Measurements from ENCODE around the gene TRAF3IP3. TPM values are rescaled to one million over a fixed set of nuclear protein-coding genes. Genes with fewer than 3 reads are reported as not detected.
A peak's percentile ranks its signal among the peaks of the same experiment; 100 is the strongest.

Gene TRAF3IP3
- total and polyA plus RNA-seq, 4 donors, result 0.88 to 9.0 (median 2.7) TPM

GRCh38 chr1:209769171-209769904 lies 13.5 kb downstream of the TRAF3IP3 start:
- intact Hi-C loops (cut with DNase I), result no loop called here
- peak; percentile 88 for ATAC-seq (ENCODE audit: low FRiP score)
- Histone ChIP-seq H3K4me1 (ENCODE audit: control insufficient read depth in 1 of 2, insufficient read depth in 2 of 2, low read length in 2 of 2) (peaks cover 0 to 2% of the 10 kb centered on the region in 2 donors), H3K27me3 (ENCODE audit: control insufficient read depth in 1 of 2, insufficient read depth in 2 of 2, low read length in 1 of 2) (no peaks in the 10 kb centered on the region), H3K27ac (ENCODE audit: low read depth in 1 of 2, low read length in 2 of 2) (peak overlapping the region; percentile 78 to 97), H3K36me3 (ENCODE audit: control insufficient read depth in 1 of 2, insufficient read depth in 2 of 2, low read length in 1 of 2) (no peaks in the 10 kb centered on the region), H3K9me3 (ENCODE audit: control insufficient read depth, low read length) (no peaks in the 10 kb centered on the region), H3K4me3 (ENCODE audit: low read length in 2 of 2) (no peak overlapping the region)
- DNase-seq, result peak; percentile 85 to 91
- WGBS, 2 donors, result 3% methylated on average over 13 of the region's 13 CpGs

GRCh38 chr1:209769971-209770370 lies 14.1 kb downstream of the TRAF3IP3 start:
- intact Hi-C loops (cut with DNase I), result no loop called here
- H3K36me3 ChIP-seq (ENCODE audit: control insufficient read depth in 1 of 2, insufficient read depth in 2 of 2, low read length in 1 of 2), result no peaks in the 10 kb centered on the region

GRCh38 chr1:209770636-209771415 lies 15.0 kb downstream of the TRAF3IP3 start:
- DNase-seq, result no peak
- H3K27me3 ChIP-seq (ENCODE audit: control insufficient read depth in 1 of 2, insufficient read depth in 2 of 2, low read length in 1 of 2), result no peaks in the 10 kb centered on the region
- 93 to 95% methylated on average over 17 of the region's 17 CpGs for WGBS, 2 donors
- ATAC-seq (ENCODE audit: low FRiP score), result no peak
- intact Hi-C loops (cut with DNase I), result no loop called here
- no peaks in the 10 kb centered on the region for H3K36me3 ChIP-seq (ENCODE audit: control insufficient read depth in 1 of 2, insufficient read depth in 2 of 2, low read length in 1 of 2)
- H3K4me3 ChIP-seq (ENCODE audit: low read length in 2 of 2), result no peak overlapping the region
- H3K4me1 ChIP-seq (ENCODE audit: control insufficient read depth in 1 of 2, insufficient read depth in 2 of 2, low read length in 2 of 2), result peaks cover 0 to 2% of the 10 kb centered on the region in 2 donors
- H3K27ac ChIP-seq (ENCODE audit: low read depth in 1 of 2, low read length in 2 of 2), result no peak overlapping the region
- H3K9me3 ChIP-seq (ENCODE audit: control insufficient read depth, low read length), result no peaks in the 10 kb centered on the region

More at GRCh38 chr1:209769971-209770370, 14.1 kb downstream of the TRAF3IP3 start:
- ATAC-seq (ENCODE audit: low FRiP score) (peak; percentile 24), DNase-seq (no peak)
- 48 to 62% methylated on average over 7 of the region's 7 CpGs for WGBS, 2 donors
- peaks cover 0 to 2% of the 10 kb centered on the region in 2 donors for H3K4me1 ChIP-seq (ENCODE audit: control insufficient read depth in 1 of 2, insufficient read depth in 2 of 2, low read length in 2 of 2)
- no peaks in the 10 kb centered on the region for H3K9me3 ChIP-seq (ENCODE audit: control insufficient read depth, low read length)
- peak overlapping the region; percentile 78 to 97 for H3K27ac ChIP-seq (ENCODE audit: low read depth in 1 of 2, low read length in 2 of 2)
- H3K27me3 ChIP-seq (ENCODE audit: control insufficient read depth in 1 of 2, insufficient read depth in 2 of 2, low read length in 1 of 2), result no peaks in the 10 kb centered on the region
- no peak overlapping the region for H3K4me3 ChIP-seq (ENCODE audit: low read length in 2 of 2)

- H3K36me3 ChIP-seq (ENCODE audit: control insufficient read depth in 1 of 2, insufficient read depth in 2 of 2, low read length in 1 of 2), result no peaks in the 10 kb centered on the region
- no peaks in the 10 kb centered on the region for H3K9me3 ChIP-seq (ENCODE audit: control insufficient read depth, low read length)
- no peak for ATAC-seq (ENCODE audit: low FRiP score)
- no peak overlapping the region for H3K4me3 ChIP-seq (ENCODE audit: low read length in 2 of 2)
- peaks cover 0 to 2% of the 10 kb centered on the region in 2 donors for H3K4me1 ChIP-seq (ENCODE audit: control insufficient read depth in 1 of 2, insufficient read depth in 2 of 2, low read length in 2 of 2)
- DNase-seq, result no peak
- H3K27me3 ChIP-seq (ENCODE audit: control insufficient read depth in 1 of 2, insufficient read depth in 2 of 2, low read length in 1 of 2), result no peaks in the 10 kb centered on the region
- intact Hi-C loops (cut with DNase I), result no loop called here
- no peak overlapping the region for H3K27ac ChIP-seq (ENCODE audit: low read depth in 1 of 2, low read length in 2 of 2)
- 26 to 36% methylated on average over 6 of the region's 6 CpGs for WGBS, 2 donors
Observed at GRCh38 chr1:209772126-209772525, 16.3 kb downstream of the TRAF3IP3 start.

- Histone ChIP-seq H3K4me3 (ENCODE audit: low read length in 2 of 2) (no peak overlapping the region), H3K36me3 (ENCODE audit: control insufficient read depth in 1 of 2, insufficient read depth in 2 of 2, low read length in 1 of 2) (no peaks in the 10 kb centered on the region), H3K4me1 (ENCODE audit: control insufficient read depth in 1 of 2, insufficient read depth in 2 of 2, low read length in 2 of 2) (peaks cover 0 to 2% of the 10 kb centered on the region in 2 donors), H3K27me3 (ENCODE audit: control insufficient read depth in 1 of 2, insufficient read depth in 2 of 2, low read length in 1 of 2) (no peaks in the 10 kb centered on the region), H3K9me3 (ENCODE audit: control insufficient read depth, low read length) (no peaks in the 10 kb centered on the region), H3K27ac (ENCODE audit: low read depth in 1 of 2, low read length in 2 of 2) (no peak overlapping the region)
- ATAC-seq (ENCODE audit: low FRiP score) (no peak), DNase-seq (no peak)
- WGBS, 2 donors, result 88 to 100% methylated on average over 1 of the region's 1 CpG
- intact Hi-C loops (cut with DNase I), result no loop called here
Observed at GRCh38 chr1:209774592-209774991, 18.7 kb downstream of the TRAF3IP3 start.

GRCh38 chr1:209775678-209776077 lies 19.8 kb downstream of the TRAF3IP3 start:
- WGBS, 2 donors, result 57 to 64% methylated on average over 2 of the region's 2 CpGs
- intact Hi-C loops (cut with DNase I), result no loop called here
- H3K27ac ChIP-seq (ENCODE audit: low read depth in 1 of 2, low read length in 2 of 2), result no peak overlapping the region
- H3K9me3 ChIP-seq (ENCODE audit: control insufficient read depth, low read length), result no peaks in the 10 kb centered on the region
- no peaks in the 10 kb centered on the region for H3K27me3 ChIP-seq (ENCODE audit: control insufficient read depth in 1 of 2, insufficient read depth in 2 of 2, low read length in 1 of 2)
- H3K4me3 ChIP-seq (ENCODE audit: low read length in 2 of 2), result no peak overlapping the region
- H3K4me1 ChIP-seq (ENCODE audit: control insufficient read depth in 1 of 2, insufficient read depth in 2 of 2, low read length in 2 of 2), result no peaks in the 10 kb centered on the region
- DNase-seq, result no peak
- H3K36me3 ChIP-seq (ENCODE audit: control insufficient read depth in 1 of 2, insufficient read depth in 2 of 2, low read length in 1 of 2), result no peaks in the 10 kb centered on the region
- ATAC-seq (ENCODE audit: low FRiP score), result no peak

- 95 to 97% methylated on average over 2 of the region's 2 CpGs for WGBS, 2 donors
- H3K9me3 ChIP-seq (ENCODE audit: control insufficient read depth, low read length), result no peaks in the 10 kb centered on the region
- intact Hi-C loops (cut with DNase I), result no loop called here
- peaks cover 0 to 2% of the 10 kb centered on the region in 2 donors for H3K36me3 ChIP-seq (ENCODE audit: control insufficient read depth in 1 of 2, insufficient read depth in 2 of 2, low read length in 1 of 2)
- no peaks in the 10 kb centered on the region for H3K4me1 ChIP-seq (ENCODE audit: control insufficient read depth in 1 of 2, insufficient read depth in 2 of 2, low read length in 2 of 2)
- H3K27me3 ChIP-seq (ENCODE audit: control insufficient read depth in 1 of 2, insufficient read depth in 2 of 2, low read length in 1 of 2), result no peaks in the 10 kb centered on the region
- ATAC-seq (ENCODE audit: low FRiP score) (no peak), DNase-seq (no peak)
- H3K4me3 ChIP-seq (ENCODE audit: low read length in 2 of 2), result no peak overlapping the region
- H3K27ac ChIP-seq (ENCODE audit: low read depth in 1 of 2, low read length in 2 of 2), result no peak overlapping the region
Observed at GRCh38 chr1:209777587-209777986, 21.7 kb downstream of the TRAF3IP3 start.

GRCh38 chr1:209778102-209778501 lies 22.2 kb downstream of the TRAF3IP3 start:
- no peaks in the 10 kb centered on the region for H3K4me1 ChIP-seq (ENCODE audit: control insufficient read depth in 1 of 2, insufficient read depth in 2 of 2, low read length in 2 of 2)
- H3K27ac ChIP-seq (ENCODE audit: low read depth in 1 of 2, low read length in 2 of 2), result no peak overlapping the region
- no peak overlapping the region for H3K4me3 ChIP-seq (ENCODE audit: low read length in 2 of 2)
- WGBS, 2 donors, result 98 to 100% methylated on average over 1 of the region's 1 CpG
- ATAC-seq (ENCODE audit: low FRiP score) (no peak), DNase-seq (no peak)
- H3K9me3 ChIP-seq (ENCODE audit: control insufficient read depth, low read length), result no peaks in the 10 kb centered on the region
- intact Hi-C loops (cut with DNase I), result no loop called here
- H3K27me3 ChIP-seq (ENCODE audit: control insufficient read depth in 1 of 2, insufficient read depth in 2 of 2, low read length in 1 of 2), result no peaks in the 10 kb centered on the region
- H3K36me3 ChIP-seq (ENCODE audit: control insufficient read depth in 1 of 2, insufficient read depth in 2 of 2, low read length in 1 of 2), result peaks cover 0 to 2% of the 10 kb centered on the region in 2 donors

All from aorta (tissue), 5 donors.